Measurements from ENCODE around the gene SPIN4. TPM values are rescaled to one million over a fixed set of nuclear protein-coding genes. Genes with fewer than 3 reads are reported as not detected.
A peak's percentile ranks its signal among the peaks of the same experiment; 100 is the strongest.

The SPIN4 gene
- total and polyA plus RNA-seq, 9 of the 15 experiments (the other 6 are each of a cell fraction or from before 2014, with no cell fraction given), result 7.6 to 25.7 (median 14.6) TPM

GRCh38 chrX:63350941-63351616 lies at the start of gene SPIN4 (continued):
- peak; percentile 74 to 95 for TF ChIP-seq E2F6 (IDR thresholded peaks at IDR 0.05; ENCODE audit: borderline replicate concordance in 1 of 2, extremely low read depth in 1 of 2, insufficient read depth in 1 of 2, insufficient read length in 1 of 2, low read depth in 1 of 2, low read length in 1 of 2, poor library complexity in 1 of 2, severe bottlenecking in 1 of 2)
- TF ChIP-seq RBFOX2 (IDR thresholded peaks at IDR 0.05; ENCODE audit: low read depth, low read length), result peak; percentile 84
- TF ChIP-seq SMAD1 (IDR thresholded peaks at IDR 0.05; ENCODE audit: low read depth, low read length, partially characterized antibody), result no peak
- TF ChIP-seq NCOR1 (IDR thresholded peaks at IDR 0.05), result peak; percentile 50
- TF ChIP-seq SUPT5H (IDR thresholded peaks at IDR 0.05), result peak; percentile 69
- TF ChIP-seq FOXJ3 (CRISPR knock-in tag; IDR thresholded peaks at IDR 0.05), result no peak
- TF ChIP-seq ZC3H11A (IDR thresholded peaks at IDR 0.05; ENCODE audit: low read depth, low read length), result no peak
- TF ChIP-seq TBL1XR1 (IDR thresholded peaks at IDR 0.05; ENCODE audit: low read length in 2 of 2), result 0 out of 4 replicates have a peak, but pooled peaks of 1 of the 2 experiments have one; percentile 17
- no peak for TF ChIP-seq ESRRB (CRISPR knock-in tag; IDR thresholded peaks at IDR 0.05; ENCODE audit: borderline replicate concordance)
- TF ChIP-seq CTCFL (IDR thresholded peaks at IDR 0.05; ENCODE audit: borderline replicate concordance, insufficient read depth, low read depth, low read length, poor library complexity, severe bottlenecking), result no peak
- no peak for TF ChIP-seq GABPB2 (CRISPR knock-in tag; conservative IDR thresholded peaks at IDR 0.05)
- no peak for TF ChIP-seq YBX1 (IDR thresholded peaks at IDR 0.05)
- no peak for TF ChIP-seq THRAP3 (IDR thresholded peaks at IDR 0.05; ENCODE audit: borderline replicate concordance)
- TF ChIP-seq ATF1 (CRISPR knock-in tag; IDR thresholded peaks at IDR 0.05), result no peak
- TF ChIP-seq ATF1 (tag; IDR thresholded peaks at IDR 0.05), result peak; percentile 37; the same call in 1 of the 2 replicates
- TF ChIP-seq ELK3 (CRISPR knock-in tag; IDR thresholded peaks at IDR 0.05), result no peak
- no peak for TF ChIP-seq ZNF609 (CRISPR knock-in tag; IDR thresholded peaks at IDR 0.05; ENCODE audit: borderline replicate concordance)
- peak; percentile 43; the same call in 1 of the 2 replicates for TF ChIP-seq MAX (CRISPR knock-in tag; IDR thresholded peaks at IDR 0.05)
- TF ChIP-seq GABPB1 (CRISPR knock-in tag; IDR thresholded peaks at IDR 0.05), result peak; percentile 47; the same call in 1 of the 2 replicates
